Measurements from ENCODE around the gene LRRC39.

GRCh38 chr1:100178091-100178490 is at the start of gene LRRC39:
- TF ChIP-seq CTCF (IDR thresholded peaks at IDR 0.05; ENCODE audit: insufficient read depth, low read depth, low read length) = no peak
- TF ChIP-seq EZH2 (IDR thresholded peaks at IDR 0.05; ENCODE audit: insufficient read depth, low read length) = no peak
